Activated T-helper 2 cell treated with anti-CD3 and anti-CD28 coated beads, Interferon-gamma antibody, Interleukin-2, Interleukin-4, amounts not matched to agents 10 μg/mL and 5 μg/mL and 100 μg/mL, durations not matched to agents 14 hours and 24 hours and 36 hours (primary cell): ENCODE data around the gene KLK1. TPM values are rescaled to one million over a fixed set of nuclear protein-coding genes. Genes with fewer than 3 reads are reported as not detected.
A peak's percentile ranks its signal among the peaks of the same experiment; 100 is the strongest.

ENCODE experiments used
- DNase-seq: peaks from one replicate; pipeline ENCODE4 v3.0.0; 2021; ENCODE audit warnings: low spot score
- H3K27ac Mint-ChIP-seq: one replicate; pipeline ENCODE4 v1.8.0; 2021; ENCODE audit warnings: mixed read lengths
- H3K27me3 Mint-ChIP-seq: one replicate; pipeline ENCODE4 v1.8.0; 2021; ENCODE audit warnings: low read depth, mixed read lengths
- H3K36me3 Mint-ChIP-seq: one replicate; pipeline ENCODE4 v1.8.0; 2021; ENCODE audit warnings: low read depth, mixed read lengths
- H3K4me1 Mint-ChIP-seq: one replicate; pipeline ENCODE4 v1.8.0; 2021; ENCODE audit warnings: low read depth, mixed read lengths
- H3K4me3 Mint-ChIP-seq: one replicate; pipeline ENCODE4 v1.8.0; 2021; ENCODE audit warnings: low read depth, mild to moderate bottlenecking, moderate library complexity, mixed read lengths
- H3K9me3 Mint-ChIP-seq: one replicate; pipeline ENCODE4 v1.8.0; 2021; ENCODE audit warnings: mixed read lengths
- intact Hi-C: fragments of 100-400 bp; cut with micrococcal nuclease; formaldehyde crosslinking; loops from one replicate; pipeline ENCODE4 v1.15.1; 2023
- total RNA-seq: library from RNA; stranded (reverse); gene quantifications from 2 replicates; pipeline ENCODE4 v1.2.3, GENCODE V29; 2022

The KLK1 gene
- total RNA-seq, 1 donor from 2014 or later: 3.0 TPM

DNA sequence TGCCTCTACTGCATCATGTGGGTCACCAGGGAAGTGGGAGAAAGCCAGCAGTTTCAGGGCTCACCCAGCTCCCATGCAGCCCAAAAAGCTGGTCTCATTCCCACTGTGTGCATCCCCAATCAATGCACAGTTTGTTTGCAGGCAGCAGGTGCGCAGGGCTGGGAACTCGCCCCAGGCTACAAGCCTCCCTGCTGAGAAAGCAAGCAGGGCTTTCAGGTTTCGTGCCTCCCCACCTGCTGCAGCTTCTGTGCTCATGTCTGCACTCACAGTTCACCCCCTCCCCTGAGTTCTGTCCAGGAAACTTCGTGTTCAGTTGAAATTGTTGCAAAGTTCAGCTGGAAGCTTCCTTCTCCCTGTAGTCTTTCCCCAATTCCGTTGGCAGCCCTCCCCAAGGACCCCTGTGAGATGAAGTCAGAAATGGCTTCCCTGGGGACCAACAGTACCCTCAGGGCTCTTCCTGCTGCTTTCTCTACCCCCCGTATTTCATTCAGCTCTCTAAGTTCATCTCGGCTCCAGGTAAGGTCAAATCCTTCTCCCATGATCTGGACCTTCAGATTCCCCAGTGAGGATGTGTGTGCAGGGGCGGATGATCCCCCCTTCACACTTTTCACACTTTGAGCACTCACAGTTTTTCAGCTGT, 20.8 kb upstream of the KLK1 start:
- no peak overlapping the region for H3K4me3 Mint-ChIP-seq

DNA sequence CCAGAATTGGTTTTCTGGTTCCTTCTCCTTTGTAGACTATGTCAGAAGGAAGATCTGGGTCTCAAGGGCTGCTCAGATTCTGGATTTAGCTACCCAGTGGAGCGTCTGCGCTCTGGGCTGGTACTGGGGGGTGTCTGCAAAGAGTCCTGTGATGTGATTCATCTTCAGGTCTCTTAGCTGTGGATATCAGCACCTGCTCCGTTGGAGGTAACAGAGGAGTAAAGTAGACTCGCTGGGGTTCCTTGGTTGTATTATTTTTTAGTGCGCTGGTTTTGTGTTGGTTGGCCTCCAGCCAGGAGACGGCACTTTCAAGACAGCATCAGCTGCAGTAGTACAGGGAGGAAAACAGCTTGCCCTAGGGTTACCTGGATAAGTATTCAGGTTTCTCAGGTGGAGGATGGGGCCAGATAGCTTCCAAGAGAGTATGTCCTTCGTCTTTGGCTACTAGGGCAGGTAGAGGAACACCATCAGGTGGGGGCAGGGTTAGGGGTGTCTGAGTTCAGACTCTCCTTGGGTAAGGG, 20.2 kb upstream of the KLK1 start:
- H3K4me3 Mint-ChIP-seq: no peak overlapping the region
- no peaks in the 10 kb centered on the region for H3K9me3 Mint-ChIP-seq
- intact Hi-C loops: no loop called here
- DNase-seq: no peak
- H3K36me3 Mint-ChIP-seq: no peaks in the 10 kb centered on the region
- H3K27ac Mint-ChIP-seq: no peak overlapping the region
- no peaks in the 10 kb centered on the region for H3K4me1 Mint-ChIP-seq
- peaks cover 13% of the 10 kb centered on the region for H3K27me3 Mint-ChIP-seq

More for the DNA sequence above, 20.8 kb upstream of the KLK1 start:
- H3K27ac Mint-ChIP-seq: no peak overlapping the region
- DNase-seq: no peak
- H3K9me3 Mint-ChIP-seq: no peaks in the 10 kb centered on the region
- no peaks in the 10 kb centered on the region for H3K4me1 Mint-ChIP-seq
- peaks cover 13% of the 10 kb centered on the region for H3K27me3 Mint-ChIP-seq
- intact Hi-C loops: no loop called here
- H3K36me3 Mint-ChIP-seq: no peaks in the 10 kb centered on the region

DNA sequence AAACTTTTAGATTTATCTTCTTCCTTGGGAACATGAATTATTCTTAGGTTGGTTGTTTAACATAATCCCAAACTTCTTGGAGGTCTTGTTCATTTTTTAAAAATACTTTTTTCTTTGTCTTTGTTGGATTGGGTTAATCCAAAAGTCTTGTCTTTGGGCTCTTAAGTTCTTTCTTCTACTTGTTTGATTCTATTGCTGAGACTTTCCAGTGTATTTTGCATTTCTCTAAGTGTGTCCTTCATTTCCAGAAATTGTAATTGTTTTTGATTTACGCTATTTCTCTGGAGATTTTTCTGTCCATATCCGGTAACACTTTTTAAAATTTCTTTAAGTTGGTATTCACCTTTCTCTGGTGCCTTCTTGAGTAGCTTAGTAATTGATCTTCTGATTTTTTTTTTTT, 19.6 kb upstream of the KLK1 start:
- no peak for DNase-seq
- intact Hi-C loops: no loop called here
- H3K4me1 Mint-ChIP-seq: peaks cover 2% of the 10 kb centered on the region
- H3K27me3 Mint-ChIP-seq: peaks cover 14% of the 10 kb centered on the region
- H3K4me3 Mint-ChIP-seq: no peak overlapping the region
- H3K36me3 Mint-ChIP-seq: no peaks in the 10 kb centered on the region
- no peaks in the 10 kb centered on the region for H3K9me3 Mint-ChIP-seq
- H3K27ac Mint-ChIP-seq: no peak overlapping the region

DNA sequence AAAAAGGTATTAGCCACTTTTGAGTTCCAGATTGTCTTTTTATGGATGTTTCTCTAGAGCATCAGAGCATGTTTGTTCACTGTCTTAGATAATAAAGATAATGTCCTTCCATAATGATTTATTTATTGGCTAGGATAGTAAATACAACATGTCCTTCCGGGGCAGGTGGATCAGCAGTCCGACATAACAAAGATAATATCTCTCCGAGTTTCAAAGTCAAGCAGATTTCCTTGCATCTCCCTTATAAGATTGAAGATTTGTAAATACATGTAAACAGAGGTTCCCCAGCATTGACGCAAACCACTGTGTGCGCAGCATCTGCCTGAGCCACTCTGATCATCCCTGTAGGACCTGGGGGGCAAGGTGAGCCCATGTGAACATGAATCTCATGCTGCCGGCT, 18.5 kb upstream of the KLK1 start:
- H3K4me1 Mint-ChIP-seq: peaks cover 4% of the 10 kb centered on the region
- no peak overlapping the region for H3K27ac Mint-ChIP-seq
- DNase-seq: no peak
- H3K36me3 Mint-ChIP-seq: no peaks in the 10 kb centered on the region
- peaks cover 20% of the 10 kb centered on the region for H3K27me3 Mint-ChIP-seq
- no peaks in the 10 kb centered on the region for H3K9me3 Mint-ChIP-seq
- H3K4me3 Mint-ChIP-seq: no peak overlapping the region
- intact Hi-C loops: no loop called here

DNA sequence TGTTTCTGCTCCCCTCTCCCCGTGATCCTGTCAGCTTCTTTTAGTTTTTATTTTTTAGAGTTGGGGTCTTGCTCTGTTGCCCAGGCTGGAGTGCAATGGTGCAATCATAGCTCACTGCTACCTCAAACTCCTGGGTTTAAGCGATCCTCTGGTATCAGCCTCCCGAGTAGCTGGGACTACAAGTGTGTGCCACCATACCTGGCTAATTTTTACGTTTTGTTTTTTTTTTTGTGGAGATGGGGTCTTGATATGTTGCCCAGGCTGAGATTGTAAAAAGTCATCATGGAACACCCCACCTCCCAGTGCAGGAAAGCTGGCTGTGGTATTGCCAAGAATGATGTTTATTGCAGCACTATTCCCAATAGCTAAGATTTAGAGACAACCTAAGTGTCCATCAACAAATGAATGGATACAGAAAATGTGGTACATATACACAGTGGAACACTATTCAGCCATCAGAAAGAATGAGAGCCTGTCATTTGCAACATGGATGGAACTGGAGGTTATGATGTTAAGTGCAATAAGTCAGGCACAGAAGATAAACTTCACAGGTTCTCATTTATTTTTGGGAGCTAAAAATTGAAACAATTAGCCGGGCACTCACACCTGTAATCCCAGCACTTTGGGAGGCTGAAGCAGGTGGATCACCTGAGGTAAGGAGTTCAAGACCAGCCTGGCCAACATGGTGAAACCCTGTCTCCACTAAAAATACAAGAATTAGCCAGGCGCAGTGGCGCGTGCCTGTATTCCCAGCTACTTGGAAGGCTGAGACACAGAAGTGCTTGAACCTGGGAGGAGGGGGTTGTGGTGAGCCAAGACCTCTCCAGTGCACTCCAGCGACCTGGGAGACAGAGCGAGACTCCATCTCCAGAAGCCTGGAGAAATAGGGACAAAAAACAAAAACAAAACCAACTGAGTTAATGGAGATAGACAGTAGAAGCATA, 16.4 kb upstream of the KLK1 start:
- intact Hi-C loops: loop anchor here (10.0 kb wide), 1 partner anchor 85 kb away; no protein-coding TSS in a partner anchor
- Mint-ChIP-seq H3K27me3 (peaks cover 31% of the 10 kb centered on the region), H3K4me3 (no peak overlapping the region), H3K9me3 (no peaks in the 10 kb centered on the region), H3K4me1 (peaks cover 11% of the 10 kb centered on the region), H3K27ac (no peak overlapping the region), H3K36me3 (no peaks in the 10 kb centered on the region)
- no peak for DNase-seq

DNA sequence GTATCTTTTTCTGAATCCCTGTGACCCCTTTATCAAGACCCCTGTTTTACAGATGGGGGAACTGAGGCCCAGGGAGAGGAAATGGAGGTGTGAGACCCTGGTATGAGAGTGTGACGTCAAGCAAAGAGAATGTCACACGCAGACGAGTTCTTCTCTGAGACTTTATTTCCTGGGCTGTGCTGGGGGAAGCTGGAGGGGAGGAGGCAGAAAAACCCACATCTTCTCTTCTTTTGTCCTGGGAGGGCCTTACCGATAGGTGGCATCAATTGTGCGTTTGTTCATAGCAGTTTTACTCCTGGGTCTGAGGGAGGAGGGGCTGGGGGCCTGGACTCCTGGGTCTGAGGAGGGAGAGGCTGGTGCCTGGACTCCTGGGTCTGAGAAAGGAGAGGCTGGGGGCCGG, 14.7 kb upstream of the KLK1 start:
- no peak overlapping the region for H3K4me3 Mint-ChIP-seq
- no peak for DNase-seq
- H3K27ac Mint-ChIP-seq: no peak overlapping the region
- peaks cover 11% of the 10 kb centered on the region for H3K4me1 Mint-ChIP-seq
- H3K36me3 Mint-ChIP-seq: no peaks in the 10 kb centered on the region
- H3K9me3 Mint-ChIP-seq: no peaks in the 10 kb centered on the region
- intact Hi-C loops: loop anchor here (10.0 kb wide), 1 partner anchor 87 kb away; no protein-coding TSS in a partner anchor
- H3K27me3 Mint-ChIP-seq: peaks cover 24% of the 10 kb centered on the region

DNA sequence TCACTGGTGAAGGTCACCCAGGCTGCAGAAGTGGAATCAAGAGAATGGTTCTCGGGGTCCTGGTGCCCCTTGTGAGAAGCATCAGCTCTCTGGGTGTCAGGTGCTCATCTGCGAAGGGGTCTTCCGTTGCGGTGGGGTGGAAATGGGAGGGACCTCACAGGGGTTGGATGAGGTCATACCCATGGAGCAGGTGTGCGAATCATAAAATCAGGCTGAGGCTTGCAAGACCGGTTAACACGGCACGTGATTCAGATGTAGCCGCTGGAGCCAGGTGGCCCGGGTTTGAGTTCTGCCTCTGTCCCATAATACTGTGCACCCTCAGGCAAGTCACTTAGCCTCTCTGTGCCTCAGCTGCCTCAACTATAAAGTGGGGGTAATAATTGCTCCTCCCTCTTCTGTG, 13.7 kb upstream of the KLK1 start:
- Mint-ChIP-seq H3K9me3 (no peaks in the 10 kb centered on the region), H3K4me1 (peaks cover 11% of the 10 kb centered on the region), H3K27ac (no peak overlapping the region), H3K27me3 (peaks cover 28% of the 10 kb centered on the region), H3K4me3 (peak overlapping the region; percentile 1), H3K36me3 (no peaks in the 10 kb centered on the region)
- intact Hi-C loops: loop anchor here (10.0 kb wide), 1 partner anchor 88 kb away; no protein-coding TSS in a partner anchor
- no peak for DNase-seq

DNA sequence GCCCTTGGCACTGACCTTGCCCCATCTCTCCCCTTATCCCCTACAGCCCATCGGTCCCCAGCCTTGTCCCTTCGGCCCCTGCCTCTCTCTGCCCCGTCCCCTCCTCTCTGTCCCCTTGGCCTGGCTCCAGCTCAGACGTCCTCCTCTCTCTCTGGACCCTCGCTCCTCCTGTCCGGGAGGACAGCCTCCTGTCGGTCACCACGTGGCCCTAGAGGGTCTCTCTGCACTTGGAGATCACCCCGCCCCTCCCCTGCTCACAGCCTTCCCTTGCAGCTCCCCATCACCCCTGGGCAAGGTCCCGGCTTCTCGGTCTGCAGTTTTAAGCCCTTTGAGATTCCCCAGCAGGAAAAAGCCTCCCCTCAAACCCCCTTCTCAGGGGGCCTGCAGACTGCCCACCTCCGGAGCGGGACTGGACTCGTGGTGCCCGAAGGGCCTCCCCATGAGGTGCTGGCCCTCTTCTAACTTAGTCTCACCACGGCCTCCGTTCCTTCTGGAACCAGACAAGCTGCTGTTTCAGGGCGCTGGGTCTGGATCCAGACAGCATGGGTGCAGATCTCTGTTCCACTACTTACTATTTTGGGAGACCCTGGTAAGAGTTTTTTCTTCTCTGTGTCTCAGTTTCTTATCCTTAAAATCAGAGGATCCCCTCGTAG, 13.1 kb upstream of the KLK1 start:
- H3K27ac Mint-ChIP-seq: peak overlapping the region; percentile 51
- H3K4me3 Mint-ChIP-seq: peak overlapping the region; percentile 79
- peaks cover 11% of the 10 kb centered on the region for H3K4me1 Mint-ChIP-seq
- no peaks in the 10 kb centered on the region for H3K36me3 Mint-ChIP-seq
- H3K9me3 Mint-ChIP-seq: no peaks in the 10 kb centered on the region
- peaks cover 27% of the 10 kb centered on the region for H3K27me3 Mint-ChIP-seq
- intact Hi-C loops: loop anchor here (1.0 to 10.0 kb wide), 2 partner anchors 33 to 88 kb away; no protein-coding TSS in a partner anchor
- no peak for DNase-seq

DNA sequence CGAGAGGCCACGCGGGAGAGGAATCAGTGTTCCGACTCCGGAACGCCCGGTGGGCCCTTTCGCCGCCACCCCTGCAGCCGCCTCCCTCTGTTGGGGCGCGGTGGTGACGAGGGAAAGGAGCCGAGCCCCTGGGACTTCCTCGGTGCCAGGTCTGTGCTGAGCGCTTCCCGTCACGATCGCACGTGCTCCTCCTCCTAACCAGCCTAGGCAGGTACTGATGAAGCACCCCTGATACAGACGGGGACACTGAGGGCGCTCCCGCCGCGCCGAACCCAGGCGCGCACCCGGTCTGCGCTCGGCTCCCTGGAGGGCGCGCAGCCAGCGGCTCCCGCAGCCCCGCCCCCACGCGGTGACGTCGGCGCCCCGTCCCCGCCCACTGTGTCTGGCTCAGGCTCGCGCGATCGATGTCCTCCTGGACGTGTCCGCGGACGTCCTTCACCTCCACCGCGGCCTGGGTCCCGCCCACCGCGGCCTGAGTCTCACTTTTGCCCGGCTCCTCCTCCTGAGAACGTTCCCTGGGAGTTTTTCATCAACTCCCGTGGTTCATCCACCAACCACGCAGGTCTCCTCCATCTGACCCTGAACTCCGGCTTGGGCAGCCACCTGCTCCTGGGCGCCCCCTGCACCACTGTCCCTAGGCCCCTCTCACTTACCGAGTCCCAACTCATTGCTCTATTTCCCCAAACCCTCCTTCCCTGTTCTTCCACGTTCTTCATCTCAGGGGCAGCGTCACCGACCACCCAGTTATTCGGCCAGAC, 12.4 kb upstream of the KLK1 start:
- peaks cover 11% of the 10 kb centered on the region for H3K4me1 Mint-ChIP-seq
- peak overlapping the region; percentile 79 for H3K4me3 Mint-ChIP-seq
- H3K27me3 Mint-ChIP-seq: peaks cover 30% of the 10 kb centered on the region
- peak; percentile 75 for DNase-seq
- H3K9me3 Mint-ChIP-seq: no peaks in the 10 kb centered on the region
- intact Hi-C loops: loop anchor here (1.0 to 10.0 kb wide), 2 partner anchors 33 to 89 kb away; no protein-coding TSS in a partner anchor
- H3K36me3 Mint-ChIP-seq: no peaks in the 10 kb centered on the region
- peak overlapping the region; percentile 51 for H3K27ac Mint-ChIP-seq

DNA sequence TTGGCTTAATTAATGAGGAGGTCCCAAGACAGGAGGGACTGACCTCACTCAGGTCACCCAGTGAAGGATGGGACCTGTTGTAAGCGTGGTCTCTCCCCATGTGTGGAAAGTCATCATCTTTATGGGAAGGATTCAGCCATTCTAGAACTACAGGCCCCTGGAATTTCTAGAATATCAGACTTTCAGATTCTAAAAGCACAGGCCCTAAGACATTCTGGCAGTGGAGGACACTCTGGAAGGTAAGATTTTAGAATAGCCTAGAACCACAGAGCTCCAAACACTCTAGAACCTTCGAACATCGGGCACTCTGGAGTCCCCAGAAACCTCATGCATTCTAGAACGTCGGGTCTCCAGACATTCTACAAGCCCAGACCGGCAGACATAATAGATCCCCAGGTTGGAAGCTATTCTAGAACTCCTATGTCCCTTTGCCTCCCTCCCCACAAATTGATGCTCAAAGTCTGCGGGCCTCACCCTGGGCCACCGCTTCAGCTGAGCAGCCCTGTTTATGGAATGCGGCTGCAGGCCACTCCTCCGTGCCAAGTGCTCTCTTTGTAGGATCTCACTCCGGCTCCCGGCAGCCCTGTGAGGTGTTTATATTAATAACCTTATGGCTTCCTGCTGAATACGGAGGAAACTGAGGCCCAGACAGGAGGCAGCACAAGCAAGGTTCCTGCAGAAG, 11.7 kb upstream of the KLK1 start:
- intact Hi-C loops: loop anchor here (10.0 kb wide), 1 partner anchor 90 kb away; no protein-coding TSS in a partner anchor
- Mint-ChIP-seq H3K4me1 (peaks cover 11% of the 10 kb centered on the region), H3K4me3 (peak overlapping the region; percentile 79), H3K9me3 (no peaks in the 10 kb centered on the region), H3K27me3 (peaks cover 30% of the 10 kb centered on the region), H3K36me3 (no peaks in the 10 kb centered on the region), H3K27ac (no peak overlapping the region)
- no peak for DNase-seq

DNA sequence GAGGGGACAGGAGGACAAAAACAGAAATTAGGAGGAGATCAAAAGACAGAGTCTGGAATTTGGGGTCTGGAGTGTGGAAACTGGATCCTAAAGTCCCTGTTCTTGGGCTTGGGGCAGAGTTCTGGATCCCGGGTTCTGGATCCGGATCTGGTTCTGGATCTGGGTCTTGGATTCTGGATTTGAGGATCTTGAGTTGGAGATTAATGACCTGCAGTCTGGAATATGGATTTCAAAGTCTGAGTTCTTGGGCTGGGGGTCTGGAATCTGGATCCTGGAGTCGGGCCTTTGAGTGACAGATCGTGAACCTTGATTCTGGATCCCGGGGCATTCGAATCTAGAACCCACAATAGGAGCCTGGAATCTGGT, 10.2 kb upstream of the KLK1 start:
- Mint-ChIP-seq H3K4me1 (peaks cover 11% of the 10 kb centered on the region), H3K36me3 (no peaks in the 10 kb centered on the region), H3K9me3 (no peaks in the 10 kb centered on the region), H3K4me3 (no peak overlapping the region), H3K27me3 (peaks cover 30% of the 10 kb centered on the region), H3K27ac (no peak overlapping the region)
- intact Hi-C loops: loop anchor here (10.0 kb wide), 1 partner anchor 91 kb away; no protein-coding TSS in a partner anchor
- no peak for DNase-seq
